ENCODE measurements around the gene KIF24.
"Not testable (repeated sequence)": the region's sequence is repeated elsewhere in the genome, so short reads cannot be mapped to it uniquely, and the experiment has no call there.

KIF24 gene

GRCh38 chr9:34366365-34366764, 37.3 kb upstream of the KIF24 start:
- DNase-seq (ENCODE audit: low read depth in 2 of 2), result no peak

GRCh38 chr9:34365282-34365681, 36.2 kb upstream of the KIF24 start:
- DNase-seq (ENCODE audit: low read depth in 2 of 2), result no peak

GRCh38 chr9:34363619-34364351, 34.7 kb upstream of the KIF24 start:
- no peak for DNase-seq (ENCODE audit: low read depth in 2 of 2)

GRCh38 chr9:34362614-34363214, 33.6 kb upstream of the KIF24 start:
- DNase-seq (ENCODE audit: low read depth in 2 of 2), result no peak

- DNase-seq (ENCODE audit: low read depth in 2 of 2), result not testable (repeated sequence)
Observed at GRCh38 chr9:34352957-34353356, 23.9 kb upstream of the KIF24 start.

- not testable (repeated sequence) for DNase-seq (ENCODE audit: low read depth in 2 of 2)
Observed at GRCh38 chr9:34352122-34352652, 23.1 kb upstream of the KIF24 start.

- DNase-seq (ENCODE audit: low read depth in 2 of 2), result no peak
Observed at GRCh38 chr9:34349324-34349723, 20.3 kb upstream of the KIF24 start.

GRCh38 chr9:34347800-34348158, 18.7 kb upstream of the KIF24 start:
- no peak for DNase-seq (ENCODE audit: low read depth in 2 of 2)

- no peak for DNase-seq (ENCODE audit: low read depth in 2 of 2)
Observed at GRCh38 chr9:34346873-34347799, 18.1 kb upstream of the KIF24 start.

- no peak for DNase-seq (ENCODE audit: low read depth in 2 of 2)
Observed at GRCh38 chr9:34343605-34344004, 14.5 kb upstream of the KIF24 start.

- DNase-seq (ENCODE audit: low read depth in 2 of 2), result no peak
Observed at GRCh38 chr9:34343090-34343489, 14.0 kb upstream of the KIF24 start.

GRCh38 chr9:34341659-34342295, 12.7 kb upstream of the KIF24 start:
- DNase-seq (ENCODE audit: low read depth in 2 of 2), result no peak

- no peak for DNase-seq (ENCODE audit: low read depth in 2 of 2)
Observed at GRCh38 chr9:34338665-34339385, 9.8 kb upstream of the KIF24 start.

- DNase-seq (ENCODE audit: low read depth in 2 of 2), result not testable (repeated sequence)
Observed at GRCh38 chr9:34338079-34338478, 9.0 kb upstream of the KIF24 start.

GRCh38 chr9:34337403-34337802, 8.3 kb upstream of the KIF24 start:
- DNase-seq (ENCODE audit: low read depth in 2 of 2), result no peak

- DNase-seq (ENCODE audit: low read depth in 2 of 2), result no peak
Observed at GRCh38 chr9:34335376-34335775, 6.3 kb upstream of the KIF24 start.

GRCh38 chr9:34334916-34335315, 5.8 kb upstream of the KIF24 start:
- no peak for DNase-seq (ENCODE audit: low read depth in 2 of 2)

- DNase-seq (ENCODE audit: low read depth in 2 of 2), result no peak
Observed at GRCh38 chr9:34334337-34334824, 5.3 kb upstream of the KIF24 start.

GRCh38 chr9:34333836-34334235, 4.8 kb upstream of the KIF24 start:
- no peak for DNase-seq (ENCODE audit: low read depth in 2 of 2)

GRCh38 chr9:34332076-34332964, 3.3 kb upstream of the KIF24 start:
- DNase-seq (ENCODE audit: low read depth in 2 of 2), result no peak

Data from stimulated activated CD4-positive, alpha-beta T cell treated with anti-CD3 and anti-CD28 coated beads, Interleukin-1b, Interleukin-23, amount 100 ng/mL, for 4 hours (primary cell).